ENCODE measurements around the gene PTPRZ1. TPM values are rescaled to one million over a fixed set of nuclear protein-coding genes. Genes with fewer than 3 reads are reported as not detected.

The PTPRZ1 gene
- total and polyA plus RNA-seq, 2 of the 4 experiments (the other 2 are of a cell fraction): not detected

GRCh38 chr7:122033641-122034040, 160.7 kb downstream of the PTPRZ1 start:
- Histone ChIP-seq H3K18ac (ENCODE audit: low read depth, low read length) (no peak overlapping the region), H4K8ac (ENCODE audit: low read depth in 2 of 2, low read length in 2 of 2) (no peak overlapping the region), H4K5ac (ENCODE audit: low read depth, low read length) (no peak overlapping the region), H3K4me3 (ENCODE audit: insufficient read depth, low read depth, low read length) (no peak overlapping the region), H3K27ac (ENCODE audit: insufficient read depth, low read length) (no peak overlapping the region), H3K4ac (ENCODE audit: low read depth, low read length) (no peak overlapping the region), H3K9me1 (ENCODE audit: insufficient read depth, low read length) (no peaks in the 10 kb centered on the region), H3K56ac (ENCODE audit: extremely low read depth, insufficient read depth, low read length) (no peak overlapping the region), H3K14ac (replicated peaks; ENCODE audit: low read depth, low read length) (no peak overlapping the region), H4K91ac (ENCODE audit: insufficient read depth, low read depth, low read length) (no peak overlapping the region), H3K9me3 (ENCODE audit: control insufficient read depth, insufficient read depth, low read length) (no peaks in the 10 kb centered on the region), H3K27me3 (ENCODE audit: control insufficient read depth, insufficient read depth, low read length) (no peaks in the 10 kb centered on the region), H3K79me1 (ENCODE audit: low read depth in 1 of 2, low read length in 2 of 2) (no peaks in the 10 kb centered on the region), H2BK120ac (ENCODE audit: low read depth, low read length) (no peak overlapping the region), H2AK5ac (ENCODE audit: low read depth, low read length) (no peak overlapping the region), H2BK5ac (ENCODE audit: low read depth, low read length, poor library complexity, severe bottlenecking) (no peak overlapping the region), H2BK20ac (ENCODE audit: low read depth, low read length) (no peak overlapping the region), H4K20me1 (ENCODE audit: insufficient read depth, low read length) (no peaks in the 10 kb centered on the region), H2AFZ (replicated peaks; ENCODE audit: low read length, poor library complexity) (no peak overlapping the region), H2BK15ac (ENCODE audit: low read depth, low read length) (no peak overlapping the region), H3K9ac (ENCODE audit: low read depth, low read length) (no peak overlapping the region), H3K23ac (ENCODE audit: low read depth, low read length) (no peak overlapping the region), H2AK9ac (replicated peaks; ENCODE audit: low read depth, low read length, poor library complexity) (no peak overlapping the region), H3K36me3 (ENCODE audit: control insufficient read depth, insufficient read depth, low read length) (no peaks in the 10 kb centered on the region), H3K4me1 (ENCODE audit: control insufficient read depth, insufficient read depth, low read length) (no peaks in the 10 kb centered on the region), H3K4me2 (ENCODE audit: low read depth, low read length) (no peak overlapping the region)
- BruUV-seq (replicated peaks): no TSS peak
- no CpG with 5 or more reads among the region's 1 CpG for WGBS, 2 experiments (ENCODE audit: extremely low coverage in 2 of 2, insufficient read length in 1 of 2)
- TF ChIP-seq MAFK (IDR thresholded peaks at IDR 0.05; ENCODE audit: low read depth, low read length) (no peak), CHD1 (IDR thresholded peaks at IDR 0.05; ENCODE audit: low read depth, low read length) (no peak), NFE2L2 (IDR thresholded peaks at IDR 0.05; ENCODE audit: low read depth, low read length) (no peak), CEBPB (IDR thresholded peaks at IDR 0.05; ENCODE audit: low read depth, low read length) (no peak), MXI1 (IDR thresholded peaks at IDR 0.05; ENCODE audit: borderline replicate concordance, low read depth, low read length) (no peak), RFX5 (IDR thresholded peaks at IDR 0.05; ENCODE audit: low read depth, low read length) (no peak), SMC3 (IDR thresholded peaks at IDR 0.05; ENCODE audit: low read depth, low read length) (no peak), ELK1 (IDR thresholded peaks at IDR 0.05; ENCODE audit: borderline replicate concordance, low read depth, low read length) (no peak), RAD21 (IDR thresholded peaks at IDR 0.05; ENCODE audit: low read length) (no peak), BHLHE40 (IDR thresholded peaks at IDR 0.05; ENCODE audit: low read depth, low read length) (no peak), POLR2A (IDR thresholded peaks at IDR 0.05; ENCODE audit: low read depth, low read length) (no peak)
- intact Hi-C loops (cut with micrococcal nuclease) (no loop called here), dilution Hi-C loops (cut with HindIII; ENCODE audit: low sequenced_read_pairs, unreplicated experiment) (no loop called here), in situ Hi-C loops (cut with MboI; ENCODE audit: low sequenced_read_pairs) (no loop called here)
- ChIA-PET POLR2A (ENCODE audit: unreplicated experiment) (no interaction called here), CTCF (no interaction called here)
- ATAC-seq (ENCODE audit: low read depth) (no peak), DNase-seq (no peak)
